Suppressor macrophage treated with lipopolysaccharide for 1 hour (primary cell): ENCODE measurements around the gene AHNAK.
"Not testable (repeated sequence)": the region's sequence is repeated elsewhere in the genome, so short reads cannot be mapped to it uniquely, and the experiment has no call there.

Experiments
- DNase-seq, 3 donors: peaks; one replicate each; pipeline ENCODE4 v3.0.0-alpha.2; 2020 to 2022

AHNAK gene

DNA sequence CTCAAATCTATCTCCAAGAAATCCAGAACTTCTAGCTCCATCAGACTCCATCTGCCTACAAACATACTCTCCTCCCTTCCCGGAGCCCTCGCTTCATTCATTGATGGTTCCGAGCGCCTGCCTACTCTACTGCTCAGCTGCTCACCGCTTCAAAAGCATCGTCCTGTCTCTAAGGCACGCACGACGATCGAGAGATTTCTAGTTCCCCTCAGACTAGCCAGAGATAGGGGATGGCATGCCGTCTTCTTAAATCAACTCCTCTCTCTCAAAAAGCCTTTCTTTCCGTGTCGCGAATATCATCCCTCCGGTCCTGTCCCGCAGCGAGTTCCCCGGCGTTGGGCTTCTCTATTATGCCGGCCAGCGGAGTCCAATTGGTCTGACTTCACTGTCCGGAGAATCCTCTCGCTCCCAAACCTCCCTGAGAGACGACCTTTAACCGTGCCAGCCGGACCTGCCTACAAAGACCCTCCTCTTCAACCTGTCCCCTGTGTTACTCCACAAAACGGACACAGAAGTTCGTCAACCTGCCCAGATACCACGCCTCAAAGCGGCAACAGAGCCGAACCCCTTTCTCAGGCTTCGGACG lies 26.5 kb upstream of the AHNAK start:
- peak; percentile 21 to 40 (median 24) for DNase-seq

DNA sequence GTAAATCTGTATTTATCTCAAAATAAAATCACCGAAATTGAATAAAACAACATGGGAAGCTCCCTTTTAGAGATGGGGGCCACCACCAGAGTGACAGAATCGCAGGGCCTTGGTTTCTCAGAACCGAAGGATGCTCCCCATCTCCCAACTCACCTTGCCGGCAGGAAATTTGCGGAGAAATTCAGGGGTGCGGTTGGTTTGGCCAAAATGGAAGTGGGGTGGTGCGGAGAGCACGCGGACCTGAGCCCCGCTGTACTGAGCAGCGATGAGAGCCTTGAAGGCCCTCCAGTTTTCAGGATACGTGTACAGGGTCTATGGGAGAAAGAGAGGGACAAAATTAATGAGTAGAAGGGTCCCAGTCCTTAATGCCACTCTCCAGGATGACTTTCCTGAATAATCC lies 25.8 kb upstream of the AHNAK start:
- no peak for DNase-seq

DNA sequence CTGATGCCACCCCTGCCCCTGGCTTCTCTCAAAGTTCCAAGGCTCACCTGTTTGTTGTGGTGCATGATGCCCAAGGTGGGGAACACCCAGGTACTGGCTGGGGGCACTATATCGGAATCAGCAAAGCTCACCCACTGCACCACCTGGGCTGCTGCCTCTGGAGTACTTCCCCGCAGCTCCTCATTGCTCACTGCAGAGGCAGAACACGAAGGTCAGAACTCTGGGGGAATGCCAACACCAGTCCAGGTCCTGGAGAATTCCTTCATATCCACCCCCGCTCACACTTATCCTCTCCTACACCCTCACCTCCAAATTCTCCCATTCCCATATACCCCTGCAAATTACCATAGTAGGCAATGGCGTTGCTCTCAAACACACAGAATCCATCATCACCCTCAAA lies 24.9 kb upstream of the AHNAK start:
- DNase-seq: not testable (repeated sequence)

DNA sequence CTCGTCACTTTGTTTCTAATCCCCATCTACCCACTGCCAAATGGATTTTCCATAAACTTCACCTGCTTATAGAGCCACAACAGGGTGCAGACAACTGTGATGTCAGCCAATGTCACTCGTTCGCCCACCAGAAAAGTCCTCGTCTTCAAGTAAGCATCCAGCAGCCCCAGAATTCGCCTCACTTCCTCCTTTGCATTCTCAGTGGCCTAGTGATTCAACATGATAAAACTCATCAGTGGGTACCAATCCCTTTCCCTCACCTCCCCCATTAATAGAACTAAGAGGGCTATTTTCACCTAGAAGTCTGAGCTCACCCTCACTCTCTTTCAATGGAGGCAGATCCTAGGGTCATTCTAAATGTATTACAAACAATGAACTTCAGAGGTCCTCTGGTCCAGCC lies 24.3 kb upstream of the AHNAK start:
- not testable (repeated sequence) for DNase-seq

DNA sequence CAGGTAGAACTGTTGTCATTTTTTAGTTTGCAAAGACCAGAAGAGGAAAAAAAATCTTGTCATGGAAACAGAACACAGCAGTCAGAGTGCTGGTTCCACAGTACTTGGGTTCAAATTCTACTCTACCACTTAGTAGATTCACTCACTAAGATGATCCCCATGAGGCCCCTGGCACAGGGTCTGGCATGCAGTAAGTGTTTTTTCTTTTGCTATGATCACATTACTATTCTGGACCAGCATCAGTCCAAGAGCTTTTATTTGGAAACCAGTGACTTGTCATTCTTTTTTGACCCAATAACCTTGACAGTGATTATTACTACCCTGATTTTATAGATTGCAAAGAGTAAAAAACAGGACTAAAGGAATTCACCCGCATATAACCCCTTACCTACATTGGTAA lies 23.0 kb upstream of the AHNAK start:
- DNase-seq: no peak

DNA sequence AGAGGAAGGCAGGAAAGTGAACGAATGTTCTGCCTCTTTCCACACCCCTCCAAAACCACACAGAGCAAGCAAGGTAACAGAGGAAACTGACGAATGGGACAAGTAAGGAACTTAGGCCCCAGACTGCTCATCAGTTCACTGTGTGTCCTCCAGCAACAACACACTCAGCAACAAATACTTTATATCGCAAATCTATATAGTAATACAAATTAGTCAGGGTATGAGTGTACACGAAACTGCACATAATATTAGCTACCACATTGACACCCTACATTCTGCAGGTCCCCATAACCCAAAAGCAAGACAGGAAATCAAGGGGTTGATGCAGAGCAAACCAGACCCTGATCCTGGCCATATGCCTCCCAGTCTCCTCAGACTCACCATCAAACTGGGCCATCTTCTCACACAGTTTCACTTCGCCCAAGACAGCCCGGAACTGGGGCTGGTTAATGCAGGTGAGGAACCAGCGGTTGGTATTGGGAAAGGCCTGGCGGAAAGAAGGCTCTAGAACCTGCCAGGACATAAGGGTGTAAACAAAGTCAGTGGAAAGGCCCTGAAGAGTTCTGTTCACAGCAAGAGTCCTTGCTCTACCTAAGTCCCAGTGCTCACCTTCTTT lies 20.5 kb upstream of the AHNAK start:
- no peak for DNase-seq

DNA sequence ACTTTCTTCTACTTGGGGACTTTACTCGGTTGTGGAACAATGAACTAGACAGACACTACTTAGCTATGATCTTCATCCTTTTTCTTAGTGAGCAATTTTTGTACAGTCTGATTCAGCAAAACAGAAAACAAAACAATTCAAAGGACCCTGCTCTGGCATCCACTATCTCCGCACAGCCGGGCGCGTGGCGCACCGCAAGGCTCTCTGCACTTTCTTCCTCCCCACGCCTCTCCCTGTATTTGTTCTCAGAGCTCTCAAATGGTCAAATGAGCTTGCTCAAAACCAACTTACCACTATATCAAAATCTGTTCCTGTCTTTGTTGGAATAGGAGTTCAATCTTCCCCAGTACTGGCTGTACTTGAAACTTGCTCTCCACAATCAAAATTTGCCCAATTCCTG lies 19.6 kb upstream of the AHNAK start:
- no peak for DNase-seq

DNA sequence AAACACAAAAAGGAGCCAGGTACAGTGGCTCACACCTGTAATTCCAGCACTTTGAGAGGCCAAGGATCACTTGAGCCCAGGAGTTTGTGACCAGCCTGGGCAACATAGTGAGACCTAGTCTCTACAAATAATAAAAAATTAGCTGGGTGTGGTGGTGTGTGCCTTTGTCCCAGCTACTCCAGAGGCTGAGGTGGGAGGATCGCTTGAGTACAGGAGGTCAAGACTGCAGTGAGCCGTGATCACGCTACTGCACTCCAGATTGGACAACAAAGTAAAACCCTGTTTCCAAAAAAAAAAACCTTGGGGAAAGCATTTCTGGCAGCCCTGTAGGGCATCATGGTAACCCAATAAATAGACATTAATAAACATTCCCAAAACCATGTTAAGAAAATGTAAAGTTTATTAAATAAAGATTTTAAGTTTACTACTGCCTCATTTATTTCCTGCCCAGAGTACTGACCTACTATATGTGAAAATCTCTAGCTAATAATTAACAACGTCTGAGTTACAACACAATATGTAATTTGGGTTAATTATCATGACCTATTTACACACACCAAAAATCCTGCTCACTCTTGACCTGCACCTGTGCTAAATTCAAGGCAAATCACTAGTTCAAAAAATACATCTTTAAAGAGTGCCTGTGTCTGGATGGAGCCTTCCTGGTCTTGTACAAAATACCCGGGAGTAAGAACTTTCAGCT lies 18.6 kb upstream of the AHNAK start:
- DNase-seq: no peak

DNA sequence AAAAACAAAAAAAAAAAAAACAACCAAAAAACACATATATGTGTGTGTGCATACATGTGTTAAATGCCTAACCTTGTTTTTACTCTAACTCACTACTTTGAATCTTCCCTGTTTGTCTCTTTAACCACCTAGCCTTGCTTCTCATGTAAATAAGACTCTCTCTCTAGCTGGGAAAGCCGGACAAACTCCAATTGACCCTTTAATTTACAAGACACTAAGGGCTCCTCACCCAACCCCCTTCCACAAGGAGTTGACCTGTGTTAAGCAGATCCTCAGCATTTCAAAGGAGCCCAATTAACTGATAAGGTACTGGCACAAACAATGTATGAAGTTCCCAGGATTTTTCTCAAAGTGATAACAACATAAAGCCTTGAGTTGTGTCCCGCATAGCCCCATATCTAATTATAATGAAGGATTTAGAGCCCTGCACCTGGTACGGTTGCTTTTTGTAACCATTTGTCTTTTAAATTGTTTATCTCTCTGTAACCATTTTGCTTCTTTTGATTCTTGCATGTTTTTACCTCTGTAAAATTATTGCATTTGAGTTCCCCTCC lies 15.1 kb upstream of the AHNAK start:
- DNase-seq: not testable (repeated sequence)

DNA sequence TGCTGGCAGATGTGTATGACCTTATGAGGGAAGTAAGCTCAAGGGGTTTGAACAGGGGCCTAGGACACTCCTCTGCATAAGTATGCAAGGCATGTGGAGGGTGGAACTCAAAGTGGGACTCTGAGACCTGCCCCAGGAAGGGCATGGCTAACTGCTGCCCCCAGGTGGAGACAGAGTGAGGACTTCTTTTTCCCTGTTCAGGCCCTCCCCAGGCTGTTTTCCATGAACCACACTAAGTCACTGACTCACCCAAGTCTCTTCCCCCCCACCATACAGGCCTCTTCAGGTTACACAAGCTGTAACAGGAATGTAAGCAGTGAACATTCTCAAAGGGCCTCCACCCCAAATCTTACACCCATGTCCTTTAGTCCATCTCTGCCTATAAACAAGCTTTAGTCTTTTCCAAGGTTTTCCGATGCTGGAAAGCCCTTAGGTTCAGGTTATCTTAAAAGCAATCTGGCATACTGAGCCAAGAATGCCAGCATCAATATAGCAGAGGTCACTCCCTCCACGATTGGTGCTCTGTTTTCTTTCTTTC lies 14.0 kb upstream of the AHNAK start:
- peak; percentile 92 to 93 (median 93) for DNase-seq

DNA sequence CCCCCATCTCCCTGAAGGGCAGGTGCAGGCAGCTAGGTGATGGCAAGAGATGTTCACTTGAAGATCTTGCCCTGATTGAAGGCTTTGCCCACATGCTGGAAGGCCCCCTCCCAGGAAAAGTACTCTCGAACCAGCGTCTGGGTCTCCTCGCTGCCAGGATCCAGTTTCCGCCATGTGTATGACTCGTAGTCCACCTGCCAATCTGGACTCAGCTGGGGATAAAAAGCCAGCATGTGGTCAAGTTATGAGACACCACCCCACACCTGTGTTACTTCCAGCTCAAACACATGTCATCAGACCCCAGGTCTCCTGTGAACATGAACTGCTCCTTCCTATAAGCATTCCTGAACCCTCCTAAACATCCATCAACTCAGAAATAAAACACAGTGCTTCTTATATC lies 13.0 kb upstream of the AHNAK start:
- not testable (repeated sequence) for DNase-seq

DNA sequence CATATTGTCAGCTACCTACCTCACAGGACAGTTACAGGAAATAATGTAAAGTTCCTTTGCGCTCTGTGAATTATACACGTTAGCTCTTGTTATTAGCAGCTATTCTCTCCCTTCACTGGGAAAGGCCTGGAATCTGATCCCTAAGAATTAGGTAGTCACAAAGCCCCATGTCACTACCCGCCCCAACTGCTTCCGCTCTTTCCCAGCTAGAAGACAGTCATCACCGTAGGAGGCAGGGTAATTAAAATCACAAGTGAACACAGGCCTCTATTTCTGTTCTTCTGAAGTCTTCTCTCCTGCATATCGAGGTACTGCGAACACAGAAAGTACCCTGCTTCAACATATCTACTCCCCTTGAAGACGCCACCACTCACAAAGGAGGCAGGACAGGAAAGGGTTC lies 12.6 kb upstream of the AHNAK start:
- DNase-seq: no peak

DNA sequence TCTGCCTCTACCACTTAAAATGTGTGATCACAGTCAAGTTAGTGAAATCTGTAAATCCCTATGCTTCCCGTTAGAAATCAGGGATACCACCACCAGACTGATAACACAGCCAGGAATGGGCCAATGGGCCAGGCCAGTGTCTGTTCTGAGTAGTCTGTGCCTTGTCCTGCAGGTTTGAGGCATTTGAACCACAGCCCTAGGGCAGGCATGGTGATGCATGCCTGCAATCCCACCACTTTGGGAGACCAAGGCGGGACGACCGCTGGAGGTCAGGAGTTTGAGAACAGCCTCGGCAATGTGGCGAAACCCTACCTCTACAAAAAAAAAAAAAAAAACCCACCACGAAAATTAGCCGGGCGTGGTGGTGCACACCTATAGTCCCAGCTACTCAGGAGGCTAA lies 12.1 kb upstream of the AHNAK start:
- no peak for DNase-seq

DNA sequence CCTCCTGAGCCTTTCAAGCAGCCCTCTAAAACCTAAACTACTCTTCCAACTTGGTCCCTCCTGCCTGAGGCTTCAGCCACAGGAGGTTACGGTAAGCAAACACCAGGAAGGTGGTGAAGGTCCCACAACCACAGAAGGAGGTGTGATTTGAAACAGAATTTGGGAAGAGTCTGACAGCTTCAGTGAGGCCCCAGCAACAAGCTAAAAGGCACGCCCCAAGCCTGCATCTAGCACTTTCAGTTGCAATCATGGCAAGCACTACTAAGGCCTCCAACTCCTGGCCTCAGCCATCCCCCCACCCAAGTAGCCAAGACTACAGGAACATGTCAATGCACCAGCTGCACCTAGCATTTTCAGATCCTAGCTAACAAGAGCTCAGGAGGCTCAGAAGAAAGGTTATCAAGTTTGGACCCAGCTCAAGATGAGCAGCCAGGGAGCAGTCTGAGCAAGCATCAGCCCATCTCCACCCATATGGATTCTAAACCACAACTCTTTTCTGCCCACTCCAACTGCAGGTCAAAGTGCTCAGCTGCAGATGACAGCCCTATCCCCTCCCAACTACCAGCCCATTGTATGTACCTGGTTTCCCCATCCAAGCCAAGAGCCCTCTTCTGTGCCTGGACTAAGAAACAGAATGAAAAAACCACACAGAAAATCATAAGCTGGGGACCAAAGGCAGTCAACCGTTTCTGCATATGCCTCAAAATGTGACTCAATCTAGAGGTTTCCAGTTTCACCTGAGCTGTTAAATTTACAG lies 10.4 kb upstream of the AHNAK start:
- DNase-seq: no peak

DNA sequence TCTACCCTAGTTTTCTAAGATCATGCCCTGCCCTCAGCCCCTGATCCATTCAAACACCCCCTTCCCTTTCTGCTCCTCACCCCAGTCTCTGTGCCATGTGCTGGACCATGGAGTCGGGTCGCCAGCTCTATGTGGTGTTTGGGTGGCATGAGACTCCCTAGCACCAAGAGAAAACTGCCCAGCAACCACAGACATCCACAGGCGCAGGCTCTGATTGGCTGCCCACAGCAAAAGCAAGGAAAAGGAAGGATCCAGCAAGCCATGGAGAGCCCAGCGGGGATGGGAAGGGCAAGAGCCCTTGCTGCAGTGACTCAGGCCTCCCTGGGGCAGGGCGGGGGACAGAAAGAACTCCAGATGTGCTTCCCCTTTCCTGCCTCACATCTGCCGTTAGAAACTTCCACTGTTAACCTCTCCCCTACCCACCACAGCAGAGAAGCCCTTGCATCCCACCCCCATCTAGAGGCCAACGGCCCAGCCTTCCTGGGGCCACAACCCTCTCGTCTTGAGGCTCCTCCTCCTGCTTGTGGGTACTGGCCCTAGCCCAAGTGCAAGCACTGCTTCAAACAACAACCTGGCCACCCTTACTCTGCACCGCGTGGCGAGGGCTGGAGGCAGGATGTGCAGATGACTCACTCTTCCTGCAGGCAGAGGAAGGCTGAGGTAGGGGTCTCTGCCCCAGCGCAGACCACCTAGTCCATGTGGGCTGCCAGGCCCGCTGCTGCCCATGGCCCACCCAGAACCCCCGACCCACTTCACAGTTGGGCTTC lies 9.7 kb upstream of the AHNAK start:
- peak; percentile 94 to 96 (median 95) for DNase-seq

DNA sequence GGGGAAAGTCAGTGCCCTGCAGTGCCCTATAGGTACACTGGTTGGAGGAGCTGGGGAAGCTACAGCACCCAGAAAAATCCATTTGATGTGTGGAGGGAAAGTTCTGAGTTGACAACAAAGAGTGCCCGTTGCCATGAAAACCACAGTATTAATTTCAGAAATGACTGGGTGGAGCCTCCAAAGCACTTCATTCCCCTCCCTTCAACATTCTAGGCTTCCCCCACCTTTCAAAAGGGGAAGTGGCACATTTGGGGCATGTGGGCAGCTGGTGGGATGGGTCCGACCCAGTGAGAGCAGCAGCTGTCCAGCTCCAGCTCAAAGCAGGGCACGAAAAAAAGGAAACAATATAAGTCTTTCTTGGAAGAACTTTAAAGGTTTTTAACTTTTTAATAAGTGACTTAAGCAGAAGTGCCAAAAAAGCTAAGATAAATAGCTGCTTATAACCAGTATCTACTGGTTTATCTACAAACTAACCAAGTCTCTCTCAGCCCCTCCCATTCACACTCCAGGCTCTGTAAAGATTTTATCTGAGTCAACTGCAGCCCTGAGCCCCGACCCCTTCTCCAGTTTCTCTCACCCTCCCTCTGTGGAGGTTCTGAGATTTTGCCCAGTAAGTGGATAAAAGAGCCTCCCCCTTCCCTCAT lies 9.0 kb upstream of the AHNAK start:
- peak; percentile 87 to 93 (median 89) for DNase-seq

DNA sequence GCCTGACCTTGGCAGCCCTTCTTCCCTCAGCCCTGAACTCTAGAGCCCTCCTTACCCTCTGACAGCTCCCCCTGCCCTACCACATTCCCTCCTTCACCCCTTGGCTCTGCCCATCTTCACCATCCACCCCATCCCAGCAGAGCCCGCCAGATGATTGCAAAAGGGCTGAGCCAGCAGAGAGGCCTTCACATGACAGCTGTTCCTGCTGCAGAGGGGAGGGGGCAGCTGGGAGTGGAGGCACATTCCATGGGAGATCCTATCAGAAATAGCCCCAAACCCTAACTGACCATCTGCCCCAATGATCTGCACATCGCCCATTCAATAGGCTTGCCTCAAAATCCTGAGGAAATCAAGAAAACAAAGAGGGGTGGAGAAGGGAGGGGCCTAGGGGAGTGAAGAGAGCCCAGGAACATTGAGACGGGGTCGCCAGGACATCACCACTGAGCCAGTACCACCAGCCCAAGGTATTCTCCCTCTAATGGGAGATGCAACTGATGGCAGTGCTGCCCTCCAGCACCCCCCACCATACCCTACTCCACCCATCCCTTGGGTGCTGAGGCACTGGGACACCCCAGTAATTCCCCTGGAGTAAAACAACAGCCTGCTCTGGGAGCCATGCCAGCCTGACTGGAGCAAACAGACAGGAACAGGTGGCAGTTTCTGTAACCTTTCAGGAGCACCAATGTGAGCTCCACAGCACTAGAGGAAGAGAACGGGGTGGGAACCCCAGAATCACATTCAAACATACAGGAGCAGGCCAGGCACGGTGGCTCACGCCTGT lies 8.0 kb upstream of the AHNAK start:
- peak in 1 of 3 donors; percentile 20 for DNase-seq

DNA sequence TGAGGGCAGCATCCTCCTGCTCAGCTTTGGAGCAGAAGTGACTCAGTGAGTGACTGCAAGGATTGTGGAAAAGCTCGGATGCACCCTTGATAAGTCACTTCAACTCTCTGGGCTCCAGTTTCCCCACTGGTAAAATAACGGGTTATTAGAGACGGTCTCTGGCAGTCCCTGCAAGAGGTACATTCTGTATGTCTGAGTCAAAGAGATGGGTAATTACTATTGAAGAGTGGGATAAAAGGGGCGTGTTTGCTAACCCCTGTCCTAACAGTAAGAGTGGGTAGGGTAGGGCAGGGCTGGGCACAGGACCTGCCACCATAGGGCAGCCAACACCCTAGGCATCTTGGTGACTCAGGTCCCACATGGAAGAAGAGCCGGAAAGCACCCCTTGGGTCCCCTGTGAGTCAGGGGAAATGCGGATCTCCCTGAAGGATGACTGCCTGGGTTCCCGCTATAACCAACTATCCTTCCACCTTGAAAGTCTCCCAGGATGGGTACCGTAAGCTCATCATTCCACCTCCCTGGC lies 7.3 kb upstream of the AHNAK start:
- DNase-seq: peak; percentile 94 to 98 (median 94)

DNA sequence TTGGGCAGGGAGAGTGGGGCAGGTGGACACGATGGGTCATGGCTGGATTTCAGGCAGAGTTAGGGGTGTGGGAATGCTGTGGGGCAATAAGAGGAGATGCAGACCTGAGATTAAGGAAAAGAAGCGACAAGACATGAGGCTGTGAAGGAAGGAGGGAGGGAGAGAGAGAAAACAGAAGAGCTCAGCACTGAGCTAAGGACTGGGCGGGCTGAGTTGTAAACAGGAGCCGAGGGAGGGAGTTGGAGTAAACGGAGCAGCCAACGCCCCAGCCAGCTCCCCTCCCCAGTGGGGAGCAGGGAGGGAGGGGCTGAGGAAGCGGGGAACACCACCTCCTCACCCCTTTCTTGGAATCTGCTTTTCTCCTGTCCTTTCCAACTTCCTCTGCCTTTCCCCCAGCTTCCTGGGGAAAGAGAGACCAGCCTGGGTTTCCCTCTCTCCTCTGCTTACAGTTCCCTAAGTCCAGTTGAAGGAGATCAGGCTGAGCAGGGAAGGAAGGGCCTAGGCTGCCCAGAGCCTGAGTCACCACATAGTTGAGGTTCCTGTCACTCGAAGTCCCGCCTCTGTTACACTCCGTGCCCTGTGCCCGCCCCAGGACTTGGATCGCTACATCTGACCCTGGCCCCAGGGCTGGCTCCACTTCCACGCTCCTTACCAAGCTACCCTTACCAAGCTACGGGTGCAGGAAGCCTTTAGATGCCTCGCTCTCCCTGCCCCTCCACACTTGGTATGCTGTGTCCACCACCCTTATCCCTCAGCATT lies 6.7 kb upstream of the AHNAK start:
- peak; percentile 92 to 96 (median 92) for DNase-seq
